Fibroblast of skin of left biceps (primary cell): ENCODE measurements around the gene PTTG2.
"Not testable (repeated sequence)": the region's sequence is repeated elsewhere in the genome, so short reads cannot be mapped to it uniquely, and the experiment has no call there.

ENCODE experiments used
- DNase-seq, 2 experiments: peaks; one replicate each; pipeline ENCODE4 v3.0.0-alpha.2; 2013; ENCODE audit warnings: low read depth in 2 of 2

The PTTG2 gene

DNA sequence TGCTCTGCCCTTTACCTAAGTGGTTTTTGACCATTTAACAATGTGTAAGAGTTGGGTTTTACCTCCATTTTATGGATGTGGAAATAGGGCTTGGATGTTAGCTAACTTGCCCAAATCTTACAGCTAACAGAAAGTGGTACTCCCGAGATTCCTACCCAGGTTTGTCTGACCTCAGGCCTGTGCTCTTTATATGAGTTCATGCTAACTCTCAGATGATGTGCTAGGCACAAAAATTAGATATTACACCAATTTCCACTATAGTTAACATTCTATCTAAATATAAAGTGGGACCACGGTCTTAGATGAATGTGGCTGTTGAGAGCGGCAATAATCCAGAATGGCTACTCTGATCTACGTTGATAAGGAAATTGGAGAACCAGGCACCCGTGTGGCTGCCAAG, at the start of gene PTTG2:
TSS of gene PTTG2 (plus strand) at position 301 of the 400 bp plus-strand sequence. CDS start at position 338, 37 bp downstream.
- no peak for DNase-seq

DNA sequence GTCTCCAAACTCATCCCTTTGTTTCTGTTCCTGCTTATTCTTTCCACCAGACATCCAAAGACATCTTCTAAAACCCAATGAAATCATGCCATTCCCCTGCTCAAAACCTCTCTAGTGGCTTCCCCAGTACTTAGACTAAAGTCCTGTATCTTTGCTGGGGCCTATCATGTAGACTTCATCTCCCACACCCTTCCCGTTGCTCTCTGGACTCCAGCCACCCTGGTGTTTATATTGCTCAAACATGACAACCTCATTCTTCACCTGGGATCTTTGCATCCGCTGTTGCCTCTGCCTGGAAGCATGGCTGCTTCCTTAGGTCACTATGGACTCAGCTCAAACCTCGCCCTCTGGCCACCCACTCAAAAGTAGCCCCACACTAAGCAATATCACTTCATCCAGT, 45.7 kb upstream of the PTTG2 start:
- DNase-seq = no peak

DNA sequence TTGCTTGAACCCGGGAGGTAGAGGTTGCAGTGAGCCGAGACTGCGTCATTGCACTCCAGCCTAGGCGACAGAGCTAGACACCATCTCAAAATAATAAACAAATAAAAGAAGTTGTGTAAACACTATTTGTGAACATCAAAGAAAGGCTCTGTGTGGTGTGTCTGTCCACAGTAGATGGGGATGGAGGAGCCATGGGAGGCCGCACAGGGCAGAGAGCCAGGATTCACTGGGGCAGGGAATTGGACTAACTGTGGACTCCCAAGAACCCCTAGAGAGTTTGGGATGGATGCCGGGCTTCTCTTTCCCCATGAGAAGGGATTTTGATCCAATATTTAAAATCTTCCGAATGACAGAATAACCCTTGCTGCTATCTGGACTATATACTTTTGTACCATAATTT, 42.8 kb upstream of the PTTG2 start:
- DNase-seq = no peak

DNA sequence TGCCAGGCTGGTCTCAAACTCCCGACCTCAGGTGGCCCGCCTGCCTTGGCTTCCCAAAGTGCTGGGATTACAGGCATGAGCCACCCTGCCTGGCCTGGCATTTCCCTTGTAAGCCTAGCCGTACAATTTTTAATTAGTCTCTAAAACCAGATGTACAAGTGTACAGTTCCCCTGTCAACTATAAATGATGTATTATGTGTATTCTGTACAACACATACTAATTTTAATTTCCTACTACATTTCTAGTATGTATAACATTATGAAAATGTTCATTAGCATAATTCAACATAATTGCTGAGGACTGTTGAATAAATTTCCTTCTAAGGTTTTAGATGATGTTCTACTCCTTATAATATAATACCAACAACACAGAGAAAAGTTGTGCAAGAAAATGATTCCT, 41.5 kb upstream of the PTTG2 start:
- DNase-seq = no peak

DNA sequence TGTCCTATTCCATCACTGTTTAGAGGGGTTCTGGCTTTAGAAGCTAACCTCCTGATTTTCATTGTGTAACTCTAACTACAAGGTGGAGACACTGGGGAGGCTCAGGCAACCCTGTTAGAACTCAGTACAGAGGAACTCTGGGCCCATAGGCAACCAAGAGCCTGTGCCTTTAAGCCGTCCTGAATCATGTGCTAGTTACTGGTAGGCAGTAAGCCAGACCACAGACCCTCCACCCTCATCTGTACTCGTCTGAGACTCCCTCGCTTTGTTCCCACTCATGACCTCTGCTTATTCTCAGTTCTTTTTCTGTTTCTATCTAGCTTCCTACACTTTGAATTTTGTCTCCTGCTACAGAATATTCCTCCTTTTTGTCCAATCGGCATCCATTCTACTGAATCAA, 37.9 kb upstream of the PTTG2 start:
- DNase-seq = no peak

DNA sequence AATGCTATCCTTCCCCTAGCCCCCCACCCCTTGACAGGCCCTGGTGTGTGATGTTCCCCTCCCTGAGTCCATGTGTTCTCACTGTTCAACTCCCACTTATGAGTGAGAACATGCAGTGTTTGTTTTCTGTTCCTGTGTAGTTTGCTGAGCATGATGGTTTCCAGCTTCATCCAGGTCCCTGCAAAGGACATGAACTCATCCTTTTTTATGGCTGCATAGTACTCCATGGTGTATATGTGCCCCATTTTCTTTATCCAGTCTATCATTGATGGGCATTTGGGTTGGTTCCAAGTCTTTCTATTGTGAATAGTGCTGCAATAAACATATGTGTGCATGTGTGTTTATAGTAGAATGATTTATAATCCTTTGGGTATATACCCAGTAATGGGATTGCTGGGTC, 37.1 kb upstream of the PTTG2 start:
- DNase-seq = not testable (repeated sequence)

DNA sequence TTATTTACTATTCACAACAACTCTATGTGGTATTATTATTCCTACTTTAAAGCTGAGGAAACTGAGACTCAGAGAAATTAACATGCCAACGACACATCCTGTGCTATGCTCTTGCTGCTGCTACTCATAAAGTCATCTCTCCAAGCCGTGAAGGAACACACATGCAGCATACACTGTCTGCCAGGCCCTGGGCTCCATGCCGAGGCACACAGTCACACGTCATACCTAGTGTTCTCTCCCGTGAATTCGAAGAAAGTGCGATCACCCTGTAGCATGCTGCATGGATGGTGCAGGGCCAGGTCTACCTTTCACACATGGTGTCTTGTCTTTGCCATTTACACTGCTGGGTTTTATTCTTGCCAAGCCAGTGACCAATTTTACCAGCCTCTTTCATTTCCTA, 35.3 kb upstream of the PTTG2 start:
- DNase-seq = no peak

DNA sequence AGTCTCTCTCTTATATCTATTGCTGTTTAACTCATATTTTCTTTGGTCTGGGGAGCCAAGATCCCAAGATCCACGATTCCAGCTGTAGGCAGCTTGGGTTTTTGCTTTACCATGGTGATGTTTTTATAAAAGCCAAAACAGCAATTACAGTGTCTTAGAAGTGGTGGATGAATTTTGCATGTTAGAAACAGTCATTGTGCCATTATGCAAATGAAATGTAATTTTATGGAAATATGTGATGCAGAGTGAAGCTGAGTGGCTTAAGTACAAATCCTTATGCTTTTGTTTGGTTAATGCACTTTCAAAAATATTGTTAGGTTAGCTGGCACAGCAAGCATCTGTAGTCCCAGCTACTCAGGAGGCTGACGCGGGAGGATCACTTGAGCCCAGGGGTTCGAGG, 32.8 kb upstream of the PTTG2 start:
- DNase-seq = no peak

DNA sequence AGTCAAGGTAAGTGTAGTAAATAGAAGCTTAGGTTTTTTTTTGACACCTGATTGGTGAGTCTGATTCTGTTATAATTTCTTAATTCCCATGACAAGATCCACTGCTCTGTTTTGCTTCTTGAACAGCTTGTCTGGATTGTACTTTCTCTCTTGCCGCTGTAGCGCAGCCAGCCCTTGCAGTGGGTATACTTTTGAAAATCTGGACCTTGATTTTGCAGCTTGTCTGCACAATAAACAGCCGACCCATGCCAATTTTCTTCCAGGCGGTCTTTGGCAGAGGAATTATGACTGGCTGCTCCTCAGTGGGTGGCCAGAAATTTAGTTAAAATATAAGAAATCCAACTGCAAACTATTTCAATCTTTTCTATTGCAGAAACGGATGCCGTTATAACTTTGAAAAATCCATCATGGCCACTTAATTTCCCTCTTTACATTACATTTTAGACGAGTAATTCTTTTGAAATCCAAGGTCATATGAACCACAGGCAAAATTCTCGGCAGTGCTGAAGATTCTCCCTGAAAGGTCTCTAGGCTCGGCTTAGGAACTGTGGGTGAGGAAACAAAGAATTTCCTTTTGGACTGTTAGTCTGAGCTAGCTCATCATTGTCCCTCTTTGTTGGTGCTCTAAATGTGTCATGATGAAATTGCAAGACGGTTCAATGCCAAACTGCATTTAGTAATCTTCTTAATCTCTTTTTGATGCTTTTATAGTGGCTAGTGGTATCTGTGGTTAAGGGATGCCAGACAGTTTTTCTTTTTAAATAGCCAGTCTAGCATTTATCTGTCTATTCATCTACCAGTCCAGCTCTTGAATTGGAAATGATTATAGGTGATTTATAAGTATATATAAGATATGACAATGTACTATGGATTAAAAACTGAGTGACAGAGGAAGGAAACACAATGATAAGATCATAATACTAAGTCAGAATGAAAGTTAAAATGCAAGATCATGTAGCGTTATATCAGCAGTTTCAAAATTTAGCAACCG, 31.5 kb upstream of the PTTG2 start:
- DNase-seq = no peak

DNA sequence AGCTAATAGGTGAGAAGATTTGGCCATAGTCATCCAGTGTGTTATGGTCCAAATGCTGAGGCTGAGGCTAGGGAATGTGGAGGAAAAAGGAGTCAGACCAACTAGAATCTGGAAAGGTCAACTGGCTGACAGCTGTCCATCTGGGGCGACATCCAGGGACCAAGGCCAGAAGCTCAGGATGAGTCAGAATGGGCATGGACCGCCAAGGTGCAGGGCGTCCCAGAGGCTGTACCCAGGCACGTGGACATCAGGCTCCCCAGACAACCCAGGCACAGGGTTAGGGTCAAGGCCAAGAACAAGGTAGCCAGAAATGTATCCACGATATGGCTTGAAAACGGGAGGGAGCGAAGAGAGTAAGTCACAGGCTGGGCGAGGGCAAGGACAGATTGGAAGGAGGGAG, 26.1 kb upstream of the PTTG2 start:
- no peak for DNase-seq

DNA sequence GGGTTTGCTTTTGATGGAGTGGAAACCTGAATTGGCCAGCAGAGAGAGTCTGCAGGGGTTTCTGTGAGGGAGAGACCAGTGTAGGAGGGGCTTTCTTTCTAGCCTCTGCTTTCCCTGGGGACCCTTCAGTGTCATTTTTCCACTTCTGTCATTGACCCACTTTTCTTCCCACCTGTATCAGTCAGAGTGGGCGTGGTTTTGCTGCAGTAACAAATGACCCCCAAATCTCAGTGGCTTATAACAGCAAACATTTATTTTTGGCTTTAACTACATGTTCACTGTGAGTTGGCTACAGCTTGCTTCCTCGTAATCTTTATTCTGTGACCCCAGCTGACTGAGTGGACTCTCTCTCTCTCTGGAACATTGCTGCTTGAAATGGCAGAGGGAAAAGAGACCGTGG, 25.6 kb upstream of the PTTG2 start:
- DNase-seq = no peak

DNA sequence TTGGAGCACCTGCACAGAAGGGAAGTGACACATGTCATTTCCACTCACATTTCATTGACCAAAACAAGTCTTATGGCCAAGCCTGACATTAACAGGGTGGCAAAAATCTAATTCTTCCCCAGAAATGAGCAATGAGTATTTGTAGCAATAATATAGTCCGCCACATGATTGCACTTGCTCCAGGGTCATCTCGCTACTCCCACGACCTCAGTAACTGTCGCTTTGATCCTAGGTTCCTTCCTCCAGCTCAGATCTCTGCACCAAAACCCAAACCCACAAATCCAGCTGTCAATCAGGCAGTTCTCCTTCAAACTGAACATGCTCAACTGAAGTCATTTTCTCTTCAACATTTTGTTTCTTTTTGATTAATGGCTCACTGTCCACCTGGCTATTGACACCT, 25.2 kb upstream of the PTTG2 start:
- no peak for DNase-seq

DNA sequence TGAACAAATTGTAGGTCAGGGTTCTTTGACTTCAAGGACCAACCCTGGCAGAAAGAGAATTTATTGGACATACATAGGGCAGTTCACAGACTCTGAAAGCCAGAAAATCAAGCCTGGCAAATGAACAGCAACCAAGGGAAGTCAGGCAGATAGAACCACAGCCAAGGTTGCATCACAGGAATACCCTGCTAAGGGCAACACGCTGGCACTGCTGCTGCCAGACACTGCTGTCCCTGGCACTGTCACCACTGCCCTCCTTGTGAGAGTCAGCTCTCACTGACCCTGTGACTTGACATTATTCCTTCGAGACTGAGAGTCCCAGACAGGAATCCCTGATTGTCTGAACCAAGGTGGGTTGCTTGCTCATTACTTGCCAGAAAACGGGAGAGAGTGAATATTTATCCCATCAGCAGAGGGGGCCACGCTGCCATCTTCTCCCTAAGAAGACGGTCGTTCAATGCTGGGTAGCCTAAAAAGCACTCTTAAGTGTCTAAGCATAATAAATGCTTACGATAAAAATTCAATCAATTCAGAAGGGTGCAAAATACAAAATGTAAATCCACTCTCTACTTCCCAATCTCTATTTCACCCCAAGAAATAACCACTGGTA, 23.2 kb upstream of the PTTG2 start:
- DNase-seq = no peak

DNA sequence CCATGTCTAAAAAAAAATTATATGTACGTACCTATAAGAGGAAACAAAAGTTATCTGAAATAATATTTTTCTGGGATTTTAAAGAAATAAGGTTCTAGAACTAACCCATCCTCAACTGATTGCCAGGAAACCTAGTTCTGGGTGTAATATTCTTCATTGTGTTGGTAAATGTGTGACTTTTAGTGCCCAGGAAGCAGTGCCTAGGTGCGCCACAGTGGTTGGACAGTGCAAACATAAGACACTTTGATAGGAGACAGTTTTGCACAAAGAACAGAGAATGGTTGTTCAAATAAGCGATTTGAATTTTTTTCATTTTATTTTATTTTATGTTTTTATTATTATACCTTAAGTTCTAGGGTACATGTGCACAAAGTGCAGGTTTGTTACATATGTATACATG, 22.0 kb upstream of the PTTG2 start:
- DNase-seq = no peak

DNA sequence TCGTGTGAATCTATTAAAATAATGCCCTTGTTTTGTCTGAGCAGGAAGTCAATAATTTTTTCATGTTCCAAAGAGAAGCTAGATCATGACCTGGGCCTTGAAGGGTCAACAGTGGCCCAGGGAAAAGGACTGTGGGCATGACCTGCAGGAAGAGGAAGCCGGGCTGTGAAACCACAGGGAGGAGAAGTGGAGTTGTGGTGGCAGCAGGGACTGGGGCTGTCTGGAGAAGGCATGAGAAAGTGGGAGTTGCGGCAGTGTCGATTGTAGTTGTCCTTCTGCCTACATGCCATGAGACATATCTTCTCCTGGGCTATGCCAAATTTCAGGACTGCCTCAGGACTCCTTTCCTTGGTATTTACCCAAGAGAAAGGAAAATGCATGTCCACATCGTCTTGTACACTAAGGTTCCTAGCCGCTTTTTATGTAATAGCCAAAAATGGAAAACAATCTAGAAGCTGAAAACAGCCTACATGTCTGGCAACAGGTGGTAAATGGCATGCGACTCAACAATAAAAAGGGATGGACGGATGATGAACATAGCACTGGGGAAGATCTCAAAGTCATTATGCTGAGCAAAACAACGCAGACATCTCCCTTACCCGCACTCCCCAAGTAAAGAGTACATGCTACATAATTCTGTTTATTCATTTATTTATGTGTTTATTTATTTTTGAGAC, 13.6 kb upstream of the PTTG2 start:
- DNase-seq = no peak

DNA sequence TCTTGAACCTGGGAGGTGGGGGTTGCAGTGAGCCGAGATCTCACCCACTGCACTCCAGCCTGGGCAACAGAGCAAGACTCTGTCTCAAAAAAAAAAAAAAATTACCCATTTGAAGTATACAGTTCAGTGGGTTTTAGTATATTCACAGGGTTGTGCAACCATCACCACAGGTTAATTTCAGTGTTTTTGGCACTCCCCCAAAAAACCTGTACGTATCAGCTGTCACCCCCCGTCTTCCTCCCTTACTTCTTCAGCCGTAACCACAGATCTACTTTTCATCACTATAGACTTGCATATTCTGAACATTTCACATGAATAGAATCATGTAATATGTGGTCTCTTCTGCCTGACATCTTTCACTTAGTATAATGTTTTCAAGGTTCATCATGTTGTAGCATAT, 11.7 kb upstream of the PTTG2 start:
- DNase-seq = no peak

DNA sequence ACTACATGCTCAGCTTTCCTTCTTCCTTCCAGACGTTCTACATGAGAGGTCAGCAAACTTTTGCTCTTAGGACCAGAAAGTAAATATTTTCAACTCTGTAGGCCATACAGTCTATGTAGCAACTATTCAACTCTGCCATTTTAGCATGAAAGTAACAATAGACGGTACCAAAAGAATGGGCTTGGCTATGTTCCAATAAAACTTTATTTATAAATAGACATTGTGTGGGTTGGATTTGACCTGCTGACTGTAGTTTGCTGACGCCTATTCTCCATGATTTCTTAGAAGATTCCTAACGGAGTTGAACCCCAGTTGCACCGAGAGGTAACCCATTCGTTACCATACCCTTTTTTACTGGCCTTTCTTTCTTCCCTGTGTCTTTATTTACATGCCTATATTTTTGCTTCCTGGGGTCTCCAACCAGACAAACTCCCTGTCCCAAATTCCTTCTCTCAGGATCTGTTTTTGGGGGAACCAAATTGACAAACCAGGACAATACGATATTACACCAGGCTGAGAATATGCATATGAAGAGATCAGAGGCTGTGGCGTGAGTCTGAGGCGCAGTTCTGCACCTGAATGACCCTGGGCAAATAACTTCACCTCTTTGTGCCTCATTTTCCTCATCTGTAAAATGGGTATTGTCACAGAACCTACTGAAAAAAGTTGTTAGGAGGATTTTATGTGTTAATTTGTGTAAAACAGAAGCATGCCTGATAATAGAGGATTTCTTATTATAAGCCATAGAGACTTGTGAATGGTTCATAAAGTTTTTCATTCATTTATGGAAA, 10.4 kb upstream of the PTTG2 start:
- no peak for DNase-seq

DNA sequence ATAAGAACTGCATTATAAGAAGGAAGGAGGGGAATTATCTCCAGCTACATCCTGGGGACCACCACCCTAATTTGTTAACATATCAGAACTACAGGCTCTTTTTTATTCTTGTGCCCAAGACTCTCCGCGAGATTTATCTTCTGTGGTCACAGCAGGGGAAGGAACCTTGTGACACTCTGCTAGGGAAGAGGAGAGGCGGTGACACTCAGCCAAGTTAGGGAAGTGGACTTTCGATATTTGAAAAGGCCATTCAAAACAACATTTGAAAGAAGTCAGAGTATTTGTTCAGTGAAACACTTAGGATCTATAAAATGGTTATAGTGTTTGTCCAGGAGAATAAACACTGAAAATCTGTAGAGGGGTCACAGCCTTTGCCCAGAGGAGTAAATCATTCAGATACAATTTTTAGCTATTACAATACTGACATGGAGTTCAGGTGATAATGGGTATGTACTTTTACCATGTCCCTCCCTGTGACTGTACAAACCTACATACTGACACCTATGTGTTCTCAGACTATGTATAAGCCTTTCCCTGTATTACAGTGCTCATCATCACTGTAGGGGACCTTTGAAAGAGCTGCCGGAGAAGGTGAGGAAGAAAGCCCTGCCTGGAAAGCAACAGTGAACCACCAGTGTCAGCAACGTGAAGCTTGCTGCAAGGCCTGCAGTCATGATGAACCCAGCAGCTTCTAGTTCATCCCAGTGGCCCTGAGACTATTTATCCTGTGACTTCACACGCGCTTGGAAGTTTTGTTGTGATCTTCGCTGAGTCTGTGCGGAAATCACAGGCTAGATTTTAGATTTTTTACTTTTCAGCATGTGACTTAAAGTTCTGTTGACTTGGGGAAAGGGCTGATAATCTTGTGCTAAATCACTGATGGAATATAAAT, 8.5 kb upstream of the PTTG2 start:
- no peak for DNase-seq

DNA sequence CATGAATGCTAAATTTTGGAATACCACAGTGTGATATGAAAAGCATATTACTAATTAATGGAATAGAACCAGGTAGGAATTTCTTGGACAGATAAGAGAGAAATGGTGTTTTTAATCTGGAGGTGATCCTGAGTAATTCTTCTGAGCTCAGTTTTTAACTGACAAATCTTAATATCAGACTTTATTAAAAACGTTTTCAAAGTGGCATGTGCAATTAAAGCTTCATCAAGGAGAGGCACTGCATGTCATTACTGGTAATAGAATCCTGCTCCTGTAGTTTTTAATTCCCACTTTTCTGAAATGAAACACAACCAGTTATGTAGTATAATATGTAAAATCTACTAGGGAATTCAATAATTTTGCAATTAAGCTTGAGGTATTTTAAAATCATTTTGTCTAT, 7.0 kb upstream of the PTTG2 start:
- no peak for DNase-seq

DNA sequence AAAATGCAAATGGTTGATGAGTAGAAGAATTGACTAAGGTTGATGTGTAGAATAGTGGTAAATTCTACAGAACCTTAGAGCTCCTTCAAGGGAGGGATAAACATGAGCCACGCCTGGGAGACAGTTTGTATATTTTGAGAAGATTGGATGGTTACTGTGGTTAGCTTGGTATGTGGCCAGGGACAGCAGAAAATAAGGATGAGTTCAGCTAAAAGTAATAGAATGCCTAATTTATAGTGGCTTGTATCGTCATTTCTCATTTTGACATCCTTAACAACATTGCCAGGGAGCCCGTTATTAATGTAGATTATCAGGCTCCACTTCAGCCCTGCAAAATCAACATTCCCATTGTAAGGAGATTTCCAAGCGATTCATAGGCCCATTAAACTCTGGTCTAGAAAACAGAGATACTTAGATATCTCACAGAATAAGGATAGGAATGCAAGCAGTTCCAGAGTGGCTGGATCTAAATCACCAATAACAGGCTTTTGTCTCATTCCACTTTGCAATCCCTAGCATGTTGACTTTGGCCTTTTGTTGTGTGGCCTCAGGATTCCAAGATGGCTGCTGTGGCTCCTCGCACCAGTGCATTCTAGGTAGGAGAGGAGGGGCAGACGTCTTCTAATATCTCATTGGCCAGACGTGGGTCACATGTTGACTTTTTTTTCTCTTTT, 6.4 kb upstream of the PTTG2 start:
- no peak for DNase-seq
